ENCODE results near the gene TAOK2. TPM values are rescaled to one million over a fixed set of nuclear protein-coding genes. Genes with fewer than 3 reads are reported as not detected.
A peak's percentile ranks its signal among the peaks of the same experiment; 100 is the strongest.

Gene TAOK2
- 10.0 TPM for polyA plus RNA-seq (2013, experiment 1 of 2)
- polyA plus RNA-seq (2013, experiment 2 of 2) = 10.1 TPM

GRCh38 chr16:29973384-29974246, at the start of gene TAOK2:
TAOK2 (plus strand) TSS chr16:29973868; CDS start chr16:29977773, 3,905 bp downstream.
- no peaks in the 10 kb centered on the region for H3K27me3 ChIP-seq (ENCODE audit: insufficient read depth, low read length, poor library complexity)
- H3K4me1 ChIP-seq (ENCODE audit: control insufficient read depth, low read depth, low read length) = peaks cover 12% of the 10 kb centered on the region
- DNase-seq = peak; percentile 100
- no CpG with 5 or more reads among the region's 75 CpGs for WGBS (ENCODE audit: extremely low coverage, insufficient coverage, low lambda C conversion rate)
- peak within 1 kb of the TSS; percentile 56 for H3K23ac ChIP-seq (ENCODE audit: low read length)
- H4K8ac ChIP-seq (ENCODE audit: low read depth, low read length) = no peak within 1 kb of the TSS
- no peak within 1 kb of the TSS for H2BK120ac ChIP-seq (ENCODE audit: low read depth, low read length)
- no peak within 1 kb of the TSS for H2BK15ac ChIP-seq (replicated peaks; ENCODE audit: low read depth)
- H3K4me3 ChIP-seq (ENCODE audit: low read length) = peak within 1 kb of the TSS; percentile 88
- peak within 1 kb of the TSS; percentile 97 for H3K56ac ChIP-seq (ENCODE audit: low read length)
- H2AK5ac ChIP-seq (ENCODE audit: low read length) = no peak within 1 kb of the TSS
- peak within 1 kb of the TSS; percentile 35 for H3K18ac ChIP-seq (ENCODE audit: low read length)
- peak within 1 kb of the TSS; percentile 62 for H3K4ac ChIP-seq (ENCODE audit: low read depth, low read length)
- peak within 1 kb of the TSS; percentile 78 for H3K27ac ChIP-seq (ENCODE audit: low read depth, low read length)
- no peak within 1 kb of the TSS for H2BK5ac ChIP-seq (ENCODE audit: low read length)
- no peaks in the 10 kb centered on the region for H3K36me3 ChIP-seq (ENCODE audit: control insufficient read depth, insufficient read depth, low read length)
- no peak within 1 kb of the TSS for H4K5ac ChIP-seq (ENCODE audit: low read length)
- H3K79me1 ChIP-seq (ENCODE audit: low read length) = peaks cover 26% of the 10 kb centered on the region
- H3K9ac ChIP-seq (ENCODE audit: low read length) = peak within 1 kb of the TSS; percentile 90
- H3K79me2 ChIP-seq (ENCODE audit: control insufficient read depth, insufficient read depth, low read length) = peaks cover 28% of the 10 kb centered on the region
- peak within 1 kb of the TSS; percentile 21 for H3K4me2 ChIP-seq (ENCODE audit: low read length)

- WGBS (ENCODE audit: extremely low coverage, insufficient coverage, low lambda C conversion rate) = no CpG with 5 or more reads among the region's 9 CpGs
- H4K5ac ChIP-seq (ENCODE audit: low read length) = no peak overlapping the region
- no peak for DNase-seq
- H3K4ac ChIP-seq (ENCODE audit: low read depth, low read length) = peak overlapping the region; percentile 65
- no peak overlapping the region for H3K27ac ChIP-seq (ENCODE audit: low read depth, low read length)
- no peak overlapping the region for H3K23ac ChIP-seq (ENCODE audit: low read length)
- no peak overlapping the region for H2BK15ac ChIP-seq (replicated peaks; ENCODE audit: low read depth)
- peak overlapping the region; percentile 77 for H3K4me2 ChIP-seq (ENCODE audit: low read length)
- H3K36me3 ChIP-seq (ENCODE audit: control insufficient read depth, insufficient read depth, low read length) = no peaks in the 10 kb centered on the region
- H3K56ac ChIP-seq (ENCODE audit: low read length) = peak overlapping the region; percentile 98
- H3K9ac ChIP-seq (ENCODE audit: low read length) = peak overlapping the region; percentile 96
- no peak overlapping the region for H2BK5ac ChIP-seq (ENCODE audit: low read length)
- H3K18ac ChIP-seq (ENCODE audit: low read length) = peak overlapping the region; percentile 88
- H3K79me2 ChIP-seq (ENCODE audit: control insufficient read depth, insufficient read depth, low read length) = no peaks in the 10 kb centered on the region
- H3K79me1 ChIP-seq (ENCODE audit: low read length) = peaks cover 4% of the 10 kb centered on the region
- H3K4me3 ChIP-seq (ENCODE audit: low read length) = peak overlapping the region; percentile 94
- peaks cover 6% of the 10 kb centered on the region for H3K4me1 ChIP-seq (ENCODE audit: control insufficient read depth, low read depth, low read length)
- no peak overlapping the region for H4K8ac ChIP-seq (ENCODE audit: low read depth, low read length)
- H3K27me3 ChIP-seq (ENCODE audit: insufficient read depth, low read length, poor library complexity) = no peaks in the 10 kb centered on the region
- H2BK120ac ChIP-seq (ENCODE audit: low read depth, low read length) = no peak overlapping the region
- no peak overlapping the region for H2AK5ac ChIP-seq (ENCODE audit: low read length)
Measured at GRCh38 chr16:29925105-29925756, 48.4 kb upstream of the TAOK2 start.

GRCh38 chr16:29925781-29926710, 47.6 kb upstream of the TAOK2 start, which contains the start of gene KCTD13:
KCTD13 (minus strand) TSS chr16:29926226; CDS start chr16:29926033, 193 bp downstream.
- H2BK120ac ChIP-seq (ENCODE audit: low read depth, low read length) = no peak within 1 kb of the TSS
- H2BK15ac ChIP-seq (replicated peaks; ENCODE audit: low read depth) = no peak within 1 kb of the TSS
- H3K9ac ChIP-seq (ENCODE audit: low read length) = peak within 1 kb of the TSS; percentile 96
- peak within 1 kb of the TSS; percentile 99 for H3K4me2 ChIP-seq (ENCODE audit: low read length)
- peak within 1 kb of the TSS; percentile 99 for H3K56ac ChIP-seq (ENCODE audit: low read length)
- peak within 1 kb of the TSS; percentile 5 for H3K27ac ChIP-seq (ENCODE audit: low read depth, low read length)
- H2BK5ac ChIP-seq (ENCODE audit: low read length) = peak within 1 kb of the TSS; percentile 69
- peak; percentile 93 for DNase-seq
- H3K79me1 ChIP-seq (ENCODE audit: low read length) = peaks cover 4% of the 10 kb centered on the region
- no peaks in the 10 kb centered on the region for H3K79me2 ChIP-seq (ENCODE audit: control insufficient read depth, insufficient read depth, low read length)
- peak within 1 kb of the TSS; percentile 94 for H3K4me3 ChIP-seq (ENCODE audit: low read length)
- H3K27me3 ChIP-seq (ENCODE audit: insufficient read depth, low read length, poor library complexity) = no peaks in the 10 kb centered on the region
- WGBS (ENCODE audit: extremely low coverage, insufficient coverage, low lambda C conversion rate) = no CpG with 5 or more reads among the region's 89 CpGs
- H3K23ac ChIP-seq (ENCODE audit: low read length) = peak within 1 kb of the TSS; percentile 31
- peak within 1 kb of the TSS; percentile 65 for H3K4ac ChIP-seq (ENCODE audit: low read depth, low read length)
- peak within 1 kb of the TSS; percentile 88 for H3K18ac ChIP-seq (ENCODE audit: low read length)
- peaks cover 6% of the 10 kb centered on the region for H3K4me1 ChIP-seq (ENCODE audit: control insufficient read depth, low read depth, low read length)
- H2AK5ac ChIP-seq (ENCODE audit: low read length) = peak within 1 kb of the TSS; percentile 51
- H4K5ac ChIP-seq (ENCODE audit: low read length) = no peak within 1 kb of the TSS
- no peak within 1 kb of the TSS for H4K8ac ChIP-seq (ENCODE audit: low read depth, low read length)
- H3K36me3 ChIP-seq (ENCODE audit: control insufficient read depth, insufficient read depth, low read length) = no peaks in the 10 kb centered on the region

GRCh38 chr16:29926711-29927052, 47.0 kb upstream of the TAOK2 start:
- H3K56ac ChIP-seq (ENCODE audit: low read length) = peak overlapping the region; percentile 99
- no peak for DNase-seq
- no peak overlapping the region for H4K8ac ChIP-seq (ENCODE audit: low read depth, low read length)
- no peaks in the 10 kb centered on the region for H3K36me3 ChIP-seq (ENCODE audit: control insufficient read depth, insufficient read depth, low read length)
- peaks cover 4% of the 10 kb centered on the region for H3K79me1 ChIP-seq (ENCODE audit: low read length)
- H3K23ac ChIP-seq (ENCODE audit: low read length) = no peak overlapping the region
- no peaks in the 10 kb centered on the region for H3K79me2 ChIP-seq (ENCODE audit: control insufficient read depth, insufficient read depth, low read length)
- H3K4me2 ChIP-seq (ENCODE audit: low read length) = peak overlapping the region; percentile 99
- no CpG with 5 or more reads among the region's 12 CpGs for WGBS (ENCODE audit: extremely low coverage, insufficient coverage, low lambda C conversion rate)
- no peaks in the 10 kb centered on the region for H3K27me3 ChIP-seq (ENCODE audit: insufficient read depth, low read length, poor library complexity)
- peak overlapping the region; percentile 5 for H3K27ac ChIP-seq (ENCODE audit: low read depth, low read length)
- no peak overlapping the region for H4K5ac ChIP-seq (ENCODE audit: low read length)
- H2AK5ac ChIP-seq (ENCODE audit: low read length) = no peak overlapping the region
- no peak overlapping the region for H2BK120ac ChIP-seq (ENCODE audit: low read depth, low read length)
- peak overlapping the region; percentile 62 for H3K4me3 ChIP-seq (ENCODE audit: low read length)
- H2BK15ac ChIP-seq (replicated peaks; ENCODE audit: low read depth) = no peak overlapping the region
- no peak overlapping the region for H2BK5ac ChIP-seq (ENCODE audit: low read length)
- peaks cover 6% of the 10 kb centered on the region for H3K4me1 ChIP-seq (ENCODE audit: control insufficient read depth, low read depth, low read length)
- H3K9ac ChIP-seq (ENCODE audit: low read length) = peak overlapping the region; percentile 96
- H3K4ac ChIP-seq (ENCODE audit: low read depth, low read length) = peak overlapping the region; percentile 11
- peak overlapping the region; percentile 55 for H3K18ac ChIP-seq (ENCODE audit: low read length)

- Histone ChIP-seq H4K5ac (ENCODE audit: low read length) (no peak overlapping the region), H2BK15ac (replicated peaks; ENCODE audit: low read depth) (no peak overlapping the region), H3K36me3 (ENCODE audit: control insufficient read depth, insufficient read depth, low read length) (no peaks in the 10 kb centered on the region), H3K23ac (ENCODE audit: low read length) (peak overlapping the region; percentile 31), H3K4me3 (ENCODE audit: low read length) (no peak overlapping the region), H2BK5ac (ENCODE audit: low read length) (no peak overlapping the region), H3K4me1 (ENCODE audit: control insufficient read depth, low read depth, low read length) (peaks cover 6% of the 10 kb centered on the region), H3K79me1 (ENCODE audit: low read length) (peaks cover 4% of the 10 kb centered on the region), H3K4ac (ENCODE audit: low read depth, low read length) (no peak overlapping the region), H3K9ac (ENCODE audit: low read length) (peak overlapping the region; percentile 96), H2BK120ac (ENCODE audit: low read depth, low read length) (no peak overlapping the region), H2AK5ac (ENCODE audit: low read length) (peak overlapping the region; percentile 51), H3K27ac (ENCODE audit: low read depth, low read length) (no peak overlapping the region), H3K4me2 (ENCODE audit: low read length) (peak overlapping the region; percentile 99), H3K79me2 (ENCODE audit: control insufficient read depth, insufficient read depth, low read length) (no peaks in the 10 kb centered on the region), H3K27me3 (ENCODE audit: insufficient read depth, low read length, poor library complexity) (no peaks in the 10 kb centered on the region), H4K8ac (ENCODE audit: low read depth, low read length) (no peak overlapping the region), H3K56ac (ENCODE audit: low read length) (peak overlapping the region; percentile 99), H3K18ac (ENCODE audit: low read length) (no peak overlapping the region)
- no peak for DNase-seq
- no CpG with 5 or more reads among the region's 12 CpGs for WGBS (ENCODE audit: extremely low coverage, insufficient coverage, low lambda C conversion rate)
Measured at GRCh38 chr16:29927070-29927905, 46.4 kb upstream of the TAOK2 start.

Data from mesendoderm (in vitro differentiated cells).